T-helper 1 cell treated with Interleukin-12 subunit alpha and Interleukin-12 subunit beta and Interleukin-4 antibody, amounts not matched to agents 30 μg/mL and 1 μg/mL, for 36 hours (primary cell): Measurements from ENCODE around the gene TCF7L1.

Experiments
- H3K27ac Mint-ChIP-seq: one replicate; pipeline ENCODE4 v1.8.0; 2021; ENCODE audit warnings: mild to moderate bottlenecking, mixed read lengths
- H3K27me3 Mint-ChIP-seq: one replicate; pipeline ENCODE4 v1.8.0; 2021; ENCODE audit warnings: low read depth, mixed read lengths
- H3K36me3 Mint-ChIP-seq: one replicate; pipeline ENCODE4 v1.8.0; 2021; ENCODE audit warnings: low read depth, mixed read lengths
- H3K4me1 Mint-ChIP-seq: one replicate; pipeline ENCODE4 v1.8.0; 2021; ENCODE audit warnings: low read depth, mixed read lengths
- H3K4me3 Mint-ChIP-seq: one replicate; pipeline ENCODE4 v1.8.0; 2021; ENCODE audit warnings: mild to moderate bottlenecking, moderate library complexity, mixed read lengths
- H3K9me3 Mint-ChIP-seq: one replicate; pipeline ENCODE4 v1.8.0; 2021; ENCODE audit warnings: mixed read lengths

Gene TCF7L1

GRCh38 chr2:85132834-85133637 is at the start of gene TCF7L1:
Gene TCF7L1, plus strand, starts transcription at chr2:85133392. Its CDS starts 293 bp downstream, at chr2:85133685.
- peaks cover 7% of the 10 kb centered on the region for H3K4me1 Mint-ChIP-seq
- no peak within 1 kb of the TSS for H3K27ac Mint-ChIP-seq
- H3K4me3 Mint-ChIP-seq: peak within 1 kb of the TSS; percentile 59
- H3K36me3 Mint-ChIP-seq: no peaks in the 10 kb centered on the region
- peaks cover 71% of the 10 kb centered on the region for H3K27me3 Mint-ChIP-seq
- H3K9me3 Mint-ChIP-seq: no peaks in the 10 kb centered on the region

- H3K27ac Mint-ChIP-seq: no peak overlapping the region
- peaks cover 2% of the 10 kb centered on the region for H3K36me3 Mint-ChIP-seq
- H3K4me3 Mint-ChIP-seq: no peak overlapping the region
- H3K27me3 Mint-ChIP-seq: peaks cover 12% of the 10 kb centered on the region
- H3K9me3 Mint-ChIP-seq: peaks cover 11% of the 10 kb centered on the region
- H3K4me1 Mint-ChIP-seq: no peaks in the 10 kb centered on the region
Observed at GRCh38 chr2:85085563-85085962, 47.6 kb upstream of the TCF7L1 start.

- peaks cover 19% of the 10 kb centered on the region for H3K27me3 Mint-ChIP-seq
- no peak overlapping the region for H3K4me3 Mint-ChIP-seq
- no peaks in the 10 kb centered on the region for H3K36me3 Mint-ChIP-seq
- H3K4me1 Mint-ChIP-seq: no peaks in the 10 kb centered on the region
- no peak overlapping the region for H3K27ac Mint-ChIP-seq
- H3K9me3 Mint-ChIP-seq: no peaks in the 10 kb centered on the region
Observed at GRCh38 chr2:85087541-85087940, 45.7 kb upstream of the TCF7L1 start.

- H3K9me3 Mint-ChIP-seq: no peaks in the 10 kb centered on the region
- H3K36me3 Mint-ChIP-seq: no peaks in the 10 kb centered on the region
- no peaks in the 10 kb centered on the region for H3K4me1 Mint-ChIP-seq
- H3K27me3 Mint-ChIP-seq: peaks cover 10% of the 10 kb centered on the region
- H3K4me3 Mint-ChIP-seq: no peak overlapping the region
- H3K27ac Mint-ChIP-seq: no peak overlapping the region
Observed at GRCh38 chr2:85088921-85089320, 44.3 kb upstream of the TCF7L1 start.

GRCh38 chr2:85089585-85089984 is 43.6 kb upstream of the TCF7L1 start:
- Mint-ChIP-seq H3K4me3 (no peak overlapping the region), H3K27ac (no peak overlapping the region), H3K9me3 (no peaks in the 10 kb centered on the region), H3K27me3 (peaks cover 12% of the 10 kb centered on the region), H3K36me3 (no peaks in the 10 kb centered on the region), H3K4me1 (no peaks in the 10 kb centered on the region)

GRCh38 chr2:85091838-85092237 is 41.4 kb upstream of the TCF7L1 start:
- Mint-ChIP-seq H3K27ac (no peak overlapping the region), H3K27me3 (peaks cover 13% of the 10 kb centered on the region), H3K9me3 (no peaks in the 10 kb centered on the region), H3K4me3 (no peak overlapping the region), H3K4me1 (no peaks in the 10 kb centered on the region), H3K36me3 (no peaks in the 10 kb centered on the region)

- peaks cover 19% of the 10 kb centered on the region for H3K27me3 Mint-ChIP-seq
- H3K9me3 Mint-ChIP-seq: no peaks in the 10 kb centered on the region
- H3K27ac Mint-ChIP-seq: no peak overlapping the region
- H3K4me1 Mint-ChIP-seq: no peaks in the 10 kb centered on the region
- H3K4me3 Mint-ChIP-seq: no peak overlapping the region
- no peaks in the 10 kb centered on the region for H3K36me3 Mint-ChIP-seq
Observed at GRCh38 chr2:85095094-85095493, 38.1 kb upstream of the TCF7L1 start.

- no peaks in the 10 kb centered on the region for H3K9me3 Mint-ChIP-seq
- no peak overlapping the region for H3K4me3 Mint-ChIP-seq
- H3K27ac Mint-ChIP-seq: no peak overlapping the region
- H3K36me3 Mint-ChIP-seq: no peaks in the 10 kb centered on the region
- no peaks in the 10 kb centered on the region for H3K4me1 Mint-ChIP-seq
- H3K27me3 Mint-ChIP-seq: peaks cover 19% of the 10 kb centered on the region
Observed at GRCh38 chr2:85096616-85097015, 36.6 kb upstream of the TCF7L1 start.

- no peak overlapping the region for H3K27ac Mint-ChIP-seq
- peaks cover 8% of the 10 kb centered on the region for H3K27me3 Mint-ChIP-seq
- no peaks in the 10 kb centered on the region for H3K4me1 Mint-ChIP-seq
- H3K36me3 Mint-ChIP-seq: no peaks in the 10 kb centered on the region
- H3K9me3 Mint-ChIP-seq: no peaks in the 10 kb centered on the region
- H3K4me3 Mint-ChIP-seq: no peak overlapping the region
Observed at GRCh38 chr2:85104228-85104627, 29.0 kb upstream of the TCF7L1 start.

- Mint-ChIP-seq H3K36me3 (no peaks in the 10 kb centered on the region), H3K27ac (no peak overlapping the region), H3K9me3 (no peaks in the 10 kb centered on the region), H3K4me3 (no peak overlapping the region), H3K27me3 (peaks cover 11% of the 10 kb centered on the region), H3K4me1 (no peaks in the 10 kb centered on the region)
Observed at GRCh38 chr2:85106489-85107180, 26.6 kb upstream of the TCF7L1 start.

- peaks cover 17% of the 10 kb centered on the region for H3K27me3 Mint-ChIP-seq
- H3K9me3 Mint-ChIP-seq: no peaks in the 10 kb centered on the region
- H3K27ac Mint-ChIP-seq: no peak overlapping the region
- no peak overlapping the region for H3K4me3 Mint-ChIP-seq
- H3K4me1 Mint-ChIP-seq: no peaks in the 10 kb centered on the region
- no peaks in the 10 kb centered on the region for H3K36me3 Mint-ChIP-seq
Observed at GRCh38 chr2:85110991-85111560, 22.1 kb upstream of the TCF7L1 start.

- no peaks in the 10 kb centered on the region for H3K36me3 Mint-ChIP-seq
- no peaks in the 10 kb centered on the region for H3K4me1 Mint-ChIP-seq
- H3K9me3 Mint-ChIP-seq: no peaks in the 10 kb centered on the region
- peaks cover 17% of the 10 kb centered on the region for H3K27me3 Mint-ChIP-seq
- H3K4me3 Mint-ChIP-seq: no peak overlapping the region
- no peak overlapping the region for H3K27ac Mint-ChIP-seq
Observed at GRCh38 chr2:85111819-85112281, 21.3 kb upstream of the TCF7L1 start.

- Mint-ChIP-seq H3K4me1 (no peaks in the 10 kb centered on the region), H3K27me3 (peaks cover 9% of the 10 kb centered on the region), H3K4me3 (no peak overlapping the region)
Observed at GRCh38 chr2:85112906-85113625, 20.1 kb upstream of the TCF7L1 start.

GRCh38 chr2:85114586-85115330 is 18.4 kb upstream of the TCF7L1 start:
- H3K27me3 Mint-ChIP-seq: peaks cover 17% of the 10 kb centered on the region

More at GRCh38 chr2:85112906-85113625, 20.1 kb upstream of the TCF7L1 start:
- Mint-ChIP-seq H3K27ac (no peak overlapping the region), H3K9me3 (no peaks in the 10 kb centered on the region), H3K36me3 (no peaks in the 10 kb centered on the region)

More at GRCh38 chr2:85114586-85115330, 18.4 kb upstream of the TCF7L1 start:
- Mint-ChIP-seq H3K27ac (no peak overlapping the region), H3K4me1 (no peaks in the 10 kb centered on the region), H3K9me3 (no peaks in the 10 kb centered on the region), H3K36me3 (no peaks in the 10 kb centered on the region), H3K4me3 (no peak overlapping the region)
